ENCODE measurements around the gene ARID3A.
"Not testable (repeated sequence)": the region's sequence is repeated elsewhere in the genome, so short reads cannot be mapped to it uniquely, and the experiment has no call there.

ARID3A gene

GRCh38 chr19:925526-926322 lies at the start of gene ARID3A:
Gene ARID3A, plus strand, starts transcription at chr19:926035. Its CDS starts 3,494 bp downstream, at chr19:929529.
- DNase-seq (ENCODE audit: low read depth): peak; percentile 83

GRCh38 chr19:876089-876488 lies 49.7 kb upstream of the ARID3A start:
- DNase-seq (ENCODE audit: low read depth): no peak

- no peak for DNase-seq (ENCODE audit: low read depth)
These were observed 49.0 kb upstream of the ARID3A start for GRCh38 chr19:876780-877314.

GRCh38 chr19:877992-878660 lies 47.7 kb upstream of the ARID3A start:
- DNase-seq (ENCODE audit: low read depth): not testable (repeated sequence)

- not testable (repeated sequence) for DNase-seq (ENCODE audit: low read depth)
These were observed 46.9 kb upstream of the ARID3A start for GRCh38 chr19:878751-879561.

- DNase-seq (ENCODE audit: low read depth): no peak
These were observed 46.0 kb upstream of the ARID3A start for GRCh38 chr19:879711-880438.

- no peak for DNase-seq (ENCODE audit: low read depth)
These were observed 44.3 kb upstream of the ARID3A start for GRCh38 chr19:881385-882071.

GRCh38 chr19:882871-883497 lies 42.9 kb upstream of the ARID3A start:
- no peak for DNase-seq (ENCODE audit: low read depth)

- no peak for DNase-seq (ENCODE audit: low read depth)
These were observed 42.1 kb upstream of the ARID3A start for GRCh38 chr19:883661-884211.

- DNase-seq (ENCODE audit: low read depth): no peak
These were observed 41.2 kb upstream of the ARID3A start for GRCh38 chr19:884420-885211.

GRCh38 chr19:885536-886224 lies 40.2 kb upstream of the ARID3A start:
- no peak for DNase-seq (ENCODE audit: low read depth)

- DNase-seq (ENCODE audit: low read depth): peak; percentile 89
These were observed 38.8 kb upstream of the ARID3A start for GRCh38 chr19:887072-887471.

GRCh38 chr19:887599-887998 lies 38.2 kb upstream of the ARID3A start:
- DNase-seq (ENCODE audit: low read depth): no peak

- no peak for DNase-seq (ENCODE audit: low read depth)
These were observed 37.1 kb upstream of the ARID3A start for GRCh38 chr19:888581-889385.

- DNase-seq (ENCODE audit: low read depth): no peak
These were observed 36.1 kb upstream of the ARID3A start for GRCh38 chr19:889662-890295.

- no peak for DNase-seq (ENCODE audit: low read depth)
These were observed 35.0 kb upstream of the ARID3A start for GRCh38 chr19:890831-891230.

GRCh38 chr19:891421-892200 lies 34.2 kb upstream of the ARID3A start:
- not testable (repeated sequence) for DNase-seq (ENCODE audit: low read depth)
